H1 (cell line): ENCODE measurements around the gene SOBP. TPM values are rescaled to one million over a fixed set of nuclear protein-coding genes. Genes with fewer than 3 reads are reported as not detected.

Experiments used
- ATF2 ChIP-seq: IDR thresholded peaks from 2 replicates; pipeline ENCODE4 v1.6.1; 2012; ENCODE audit warnings: low read length, inconsistent platforms
- CBX8 ChIP-seq: fragments of 300-800, 300-1000 bp; sonication (generic); IDR thresholded peaks from 2 replicates; pipeline ENCODE4 v1.7.1; 2016; ENCODE audit warnings: low read depth, low read length, borderline replicate concordance
- CHD7 ChIP-seq: fragments of 300-600 bp; sonication (generic); IDR thresholded peaks from 2 replicates; pipeline ENCODE4 v1.7.1; 2012; ENCODE audit warnings: low read length, moderate library complexity, mild to moderate bottlenecking, inconsistent platforms; ENCODE audit not compliant: insufficient replicate concordance
- EGR1 ChIP-seq: IDR thresholded peaks from 2 replicates; pipeline ENCODE4 v1.6.1; 2011; ENCODE audit warnings: low read depth, low read length, borderline replicate concordance
- KDM5A ChIP-seq: fragments of 200-600 bp; IDR thresholded peaks from 2 replicates; pipeline ENCODE4 v1.7.1; 2012; ENCODE audit warnings: mild to moderate bottlenecking, low read length, inconsistent platforms, mixed read lengths
- PHF8 ChIP-seq: fragments of 200-600 bp; sonication (generic); conservative IDR thresholded peaks from 2 replicates; pipeline ENCODE4 v1.7.1; 2012; ENCODE audit warnings: low read depth, mild to moderate bottlenecking, inconsistent platforms, low read length, moderate library complexity
- RFX5 ChIP-seq: IDR thresholded peaks from 2 replicates; pipeline ENCODE4 v1.6.1; 2011; ENCODE audit warnings: low read depth, low read length, improper control_type of control experiment, borderline replicate concordance
- polyA plus RNA-seq, 7 experiments: library from polyadenylated mRNA; depleted of rRNA in 3 of 7; stranded (reverse) in 5 of 7; unstranded in 2 of 7; fragments of >200 nt in 5 of 7; fragments of 200-250 nt in 2 of 7; gene quantifications; 1 replicate in 5 of 7; 2 replicates in 1 of 7; 4 replicates in 1 of 7; pipeline versions ENCODE4 v1.2.1 to v1.2.3, GENCODE V29; 2011 to 2013; ENCODE audit warnings: missing spikeins in 2 of 7, mixed read lengths in 2 of 7
- total RNA-seq: library from RNA; stranded (reverse); fragmentation: NEBNext Ultra II Directional; extraction: Animal tissue kit (Norgen Biotek cat#: 25700); gene quantifications from 2 replicates; pipeline ENCODE4 v1.2.1, GENCODE V29; 2021

Gene SOBP
- total and polyA plus RNA-seq, 2 of the 8 experiments (the other 6 are each of a cell fraction or from before 2014, with no cell fraction given), result 0.45 to 6.2 TPM

- TF ChIP-seq CHD7 (no peak), CBX8 (no peak), PHF8 (no peak), RFX5 (no peak), KDM5A (peak; percentile 56; the same call in 1 of the 2 replicates), EGR1 (no peak), ATF2 (peak; percentile 97; the same call in 1 of the 2 replicates)
Measured at GRCh38 chr6:107674995-107675738, 185.2 kb downstream of the SOBP start (continued).
